GM18505 (cell line): ENCODE results near the gene ATG9B.
A peak's percentile ranks its signal among the peaks of the same experiment; 100 is the strongest.

Source experiments
- ATAC-seq: cut with Tn5 transposase; IDR thresholded peaks from one replicate; pipeline ENCODE4 v1.9.1; 2021; ENCODE audit not compliant: unreplicated experiment
- POLR2A ChIP-seq: IDR thresholded peaks from 4 replicates; pipeline ENCODE4 v1.6.1; 2011; ENCODE audit warnings: borderline replicate concordance; ENCODE audit not compliant: insufficient read depth, insufficient read length; ENCODE audit errors: extremely low read depth

The ATG9B gene

DNA sequence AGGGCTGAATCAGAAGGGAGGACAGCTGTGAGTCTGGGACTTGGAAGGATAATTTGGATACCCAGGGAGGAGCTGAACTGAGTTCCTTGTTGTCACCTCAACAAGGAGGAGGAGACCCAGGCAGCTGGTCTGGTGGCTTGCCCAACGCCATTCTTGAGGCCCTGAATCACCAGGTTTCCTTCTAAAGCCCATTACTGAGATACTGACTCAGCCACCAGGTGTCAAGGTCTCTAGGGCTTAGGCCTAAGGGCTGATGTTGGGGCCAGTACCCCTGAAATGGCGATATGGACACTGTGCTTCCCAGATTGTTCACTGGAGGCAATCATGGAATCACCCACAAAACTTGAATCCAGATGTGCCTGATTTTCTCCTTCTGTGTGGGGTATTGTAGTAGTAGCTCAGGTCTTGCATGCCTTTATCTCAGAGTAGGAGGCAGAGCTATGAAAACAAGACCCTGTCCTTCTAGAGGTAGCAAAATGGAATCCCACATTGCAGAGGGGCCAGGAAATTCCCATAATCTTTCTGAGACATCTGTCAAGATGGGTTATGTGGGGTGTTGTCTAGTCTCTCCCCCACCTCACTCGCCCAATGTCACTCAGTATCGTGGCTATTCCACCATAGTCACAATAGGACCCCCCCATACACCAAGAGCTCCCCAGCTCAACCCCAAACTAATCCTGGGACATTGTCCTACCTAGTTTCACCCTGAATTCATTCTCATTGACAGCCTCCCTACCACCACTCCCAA is 1.8 kb upstream of the ATG9B start:
- TF ChIP-seq POLR2A = no peak
- no peak for ATAC-seq

DNA sequence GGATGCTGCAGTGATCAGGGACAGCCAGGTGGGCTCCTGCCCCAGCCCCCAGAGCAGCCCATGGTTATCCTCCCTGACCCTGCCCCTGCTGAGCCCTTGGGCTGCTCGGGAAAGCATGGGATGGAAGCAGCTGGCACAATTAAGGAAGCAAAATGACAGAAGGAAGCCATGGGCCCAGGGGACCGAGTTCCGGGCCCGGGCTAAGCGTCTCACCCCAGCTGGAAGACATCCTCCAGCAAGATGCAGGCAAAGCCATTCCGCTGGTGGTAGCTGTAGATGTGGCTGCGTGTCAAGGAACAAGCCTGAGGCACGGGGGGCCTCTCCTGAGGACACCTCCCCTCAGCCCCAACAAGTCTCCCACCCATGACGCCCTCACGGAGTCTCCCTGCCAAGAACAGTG is 1.1 kb downstream of the ATG9B start:
- ATAC-seq = no peak
- no peak for TF ChIP-seq POLR2A

DNA sequence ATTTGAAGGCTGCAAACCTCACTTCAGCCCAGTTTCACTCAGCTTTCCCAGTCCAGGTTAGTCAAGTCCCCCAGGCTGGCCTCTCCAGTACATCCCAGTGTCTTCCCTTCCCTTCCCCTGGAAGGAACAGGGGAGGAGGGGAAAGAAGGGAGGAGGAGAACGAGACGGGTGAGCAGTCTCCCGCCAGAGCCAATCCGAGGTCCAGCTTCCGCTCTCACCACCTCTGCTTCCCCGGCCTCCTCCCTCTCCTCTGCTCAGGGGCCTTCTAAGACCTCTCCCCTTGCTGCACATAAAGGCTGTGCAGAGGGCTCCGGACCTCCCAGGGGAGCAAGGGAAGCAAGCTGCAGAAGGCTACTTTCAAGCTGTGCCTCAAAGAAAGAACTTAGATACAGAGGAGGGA is 4.1 kb downstream of the ATG9B start:
- no peak for TF ChIP-seq POLR2A
- no peak for ATAC-seq

DNA sequence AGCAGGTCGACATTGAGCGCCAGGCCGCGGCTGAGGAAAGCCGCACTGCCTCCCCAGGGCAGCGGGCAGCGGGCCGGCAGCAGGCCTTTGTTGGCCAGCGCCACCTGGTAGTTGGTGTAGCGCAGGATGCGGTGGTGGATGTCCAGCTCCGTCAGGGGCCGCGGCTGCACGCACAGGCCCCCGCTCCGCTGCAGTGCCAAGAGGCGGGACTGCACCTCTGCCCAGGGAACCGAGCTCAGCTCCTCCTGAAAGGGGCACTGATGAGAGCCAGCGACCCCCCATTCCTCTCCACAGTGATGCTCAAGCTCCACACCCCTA is 5.2 kb downstream of the ATG9B start:
- ATAC-seq = no peak
- no peak for TF ChIP-seq POLR2A

GRCh38 chr7:151018421-151019129 is 5.7 kb downstream of the ATG9B start:
- no peak for TF ChIP-seq POLR2A
- ATAC-seq = peak; percentile 10

DNA sequence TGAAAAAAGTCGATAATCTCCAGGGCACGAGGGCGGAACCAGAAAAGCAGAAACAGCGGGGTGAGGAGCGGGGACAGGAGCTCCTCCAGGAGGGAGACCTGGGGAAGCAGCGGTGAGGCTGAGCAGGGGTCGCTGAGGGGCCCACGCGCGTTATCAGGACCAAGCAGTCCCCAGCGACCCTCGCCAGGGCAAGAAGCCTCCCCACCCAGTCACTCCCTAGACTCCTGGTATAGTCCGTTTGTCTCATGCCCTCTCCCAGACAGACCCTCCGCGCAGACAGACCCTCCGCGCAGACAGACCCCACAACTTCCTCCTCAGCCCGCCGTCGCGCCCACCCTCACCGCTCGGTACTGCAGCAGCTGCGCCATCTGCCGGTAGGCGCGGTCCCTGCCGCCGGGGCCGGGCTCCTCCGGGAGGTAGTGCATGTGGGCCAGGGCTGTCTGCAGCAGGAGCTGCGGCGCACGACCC is 6.3 kb downstream of the ATG9B start:
- ATAC-seq = peak; percentile 50

GRCh38 chr7:151017370-151017952 is 6.8 kb downstream of the ATG9B start:
- no peak for TF ChIP-seq POLR2A
- ATAC-seq = no peak

More for the DNA sequence above, 6.3 kb downstream of the ATG9B start:
- no peak for TF ChIP-seq POLR2A

DNA sequence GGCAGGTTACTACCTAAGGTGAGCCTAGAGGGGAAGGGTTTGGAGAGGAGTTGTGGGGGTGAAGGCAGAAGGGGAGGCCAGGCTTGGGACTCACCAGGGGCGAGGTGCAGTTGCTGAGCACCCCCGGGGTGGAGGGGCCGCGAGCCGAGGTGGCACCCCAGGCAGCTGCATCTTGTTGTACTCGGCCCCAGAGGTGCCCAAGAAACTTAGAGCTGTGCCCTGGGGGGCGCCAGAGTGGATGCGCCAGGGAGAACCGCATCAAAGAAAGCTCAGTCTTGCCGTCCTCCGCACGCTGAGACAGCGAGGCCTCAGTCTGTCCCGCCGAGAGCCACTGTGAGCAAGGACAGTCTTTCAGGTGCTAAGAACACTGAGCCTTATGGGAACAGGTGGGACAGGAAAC is 7.4 kb downstream of the ATG9B start:
- no peak for ATAC-seq
- TF ChIP-seq POLR2A = no peak

- no peak for ATAC-seq
- no peak for TF ChIP-seq POLR2A
These were observed 7.8 kb downstream of the ATG9B start for GRCh38 chr7:151016505-151016904.

DNA sequence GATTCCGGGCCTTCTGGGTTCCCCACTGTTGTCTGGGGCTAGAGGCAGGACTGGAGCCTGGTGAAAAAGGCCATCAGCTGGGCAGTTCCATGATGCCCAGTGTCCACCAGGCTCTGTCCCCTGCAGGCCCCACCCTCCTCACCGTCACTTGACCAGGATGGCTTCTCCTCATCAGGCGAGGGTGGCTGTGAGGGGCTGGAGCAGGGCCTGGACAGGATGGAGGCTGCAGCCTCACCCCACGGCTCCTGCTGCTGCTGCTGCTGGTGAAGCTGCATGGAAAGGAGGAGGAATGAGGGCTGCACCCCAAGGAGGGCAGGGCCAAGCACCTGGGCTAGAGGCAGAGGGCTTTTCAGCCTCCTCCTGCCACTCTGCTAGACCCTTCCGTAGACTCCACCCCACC is 8.3 kb downstream of the ATG9B start:
- TF ChIP-seq POLR2A = no peak
- no peak for ATAC-seq

GRCh38 chr7:151014950-151015349 is 9.3 kb downstream of the ATG9B start:
- ATAC-seq = no peak
- TF ChIP-seq POLR2A = no peak

DNA sequence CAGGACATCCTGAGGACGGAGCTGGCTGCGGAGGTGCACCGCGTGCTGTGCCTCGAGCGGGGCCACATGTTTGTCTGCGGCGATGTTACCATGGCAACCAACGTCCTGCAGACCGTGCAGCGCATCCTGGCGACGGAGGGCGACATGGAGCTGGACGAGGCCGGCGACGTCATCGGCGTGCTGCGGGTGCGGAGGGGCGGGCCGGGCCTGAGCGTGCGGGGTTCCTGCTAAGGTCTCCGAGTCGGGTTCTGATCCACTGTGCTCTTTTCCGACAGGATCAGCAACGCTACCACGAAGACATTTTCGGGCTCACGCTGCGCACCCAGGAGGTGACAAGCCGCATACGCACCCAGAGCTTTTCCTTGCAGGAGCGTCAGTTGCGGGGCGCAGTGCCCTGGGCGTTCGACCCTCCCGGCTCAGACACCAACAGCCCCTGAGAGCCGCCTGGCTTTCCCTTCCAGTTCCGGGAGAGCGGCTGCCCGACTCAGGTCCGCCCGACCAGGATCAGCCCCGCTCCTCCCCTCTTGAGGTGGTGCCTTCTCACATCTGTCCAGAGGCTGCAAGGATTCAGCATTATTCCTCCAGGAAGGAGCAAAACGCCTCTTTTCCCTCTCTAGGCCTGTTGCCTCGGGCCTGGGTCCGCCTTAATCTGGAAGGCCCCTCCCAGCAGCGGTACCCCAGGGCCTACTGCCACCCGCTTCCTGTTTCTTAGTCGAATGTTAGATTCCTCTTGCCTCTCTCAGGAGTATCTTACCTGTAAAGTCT is 10.4 kb downstream of the ATG9B start:
- no peak for TF ChIP-seq POLR2A
- ATAC-seq = peak; percentile 47

GRCh38 chr7:151013356-151013732 is 10.9 kb downstream of the ATG9B start:
- no peak for TF ChIP-seq POLR2A
- ATAC-seq = no peak
